ENCODE measurements around the gene GNG7.

- TF ChIP-seq MAX (IDR thresholded peaks at IDR 0.05; ENCODE audit: low read depth) = no peak
- TF ChIP-seq, protein P1, sequence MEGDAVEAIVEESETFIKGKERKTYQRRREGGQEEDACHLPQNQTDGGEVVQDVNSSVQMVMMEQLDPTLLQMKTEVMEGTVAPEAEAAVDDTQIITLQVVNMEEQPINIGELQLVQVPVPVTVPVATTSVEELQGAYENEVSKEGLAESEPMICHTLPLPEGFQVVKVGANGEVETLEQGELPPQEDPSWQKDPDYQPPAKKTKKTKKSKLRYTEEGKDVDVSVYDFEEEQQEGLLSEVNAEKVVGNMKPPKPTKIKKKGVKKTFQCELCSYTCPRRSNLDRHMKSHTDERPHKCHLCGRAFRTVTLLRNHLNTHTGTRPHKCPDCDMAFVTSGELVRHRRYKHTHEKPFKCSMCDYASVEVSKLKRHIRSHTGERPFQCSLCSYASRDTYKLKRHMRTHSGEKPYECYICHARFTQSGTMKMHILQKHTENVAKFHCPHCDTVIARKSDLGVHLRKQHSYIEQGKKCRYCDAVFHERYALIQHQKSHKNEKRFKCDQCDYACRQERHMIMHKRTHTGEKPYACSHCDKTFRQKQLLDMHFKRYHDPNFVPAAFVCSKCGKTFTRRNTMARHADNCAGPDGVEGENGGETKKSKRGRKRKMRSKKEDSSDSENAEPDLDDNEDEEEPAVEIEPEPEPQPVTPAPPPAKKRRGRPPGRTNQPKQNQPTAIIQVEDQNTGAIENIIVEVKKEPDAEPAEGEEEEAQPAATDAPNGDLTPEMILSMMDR (IDR thresholded peaks at IDR 0.05) = no peak
- no peak for TF ChIP-seq SMC3 (IDR thresholded peaks at IDR 0.05; ENCODE audit: low read depth, low read length)
- no peak for TF ChIP-seq TCF12 (IDR thresholded peaks at IDR 0.05)
- TF ChIP-seq USF1 (IDR thresholded peaks at IDR 0.05; ENCODE audit: borderline replicate concordance, low read depth) = no peak
- no peak for TF ChIP-seq TEAD4 (IDR thresholded peaks at IDR 0.05; ENCODE audit: borderline replicate concordance, insufficient read depth)
Observed at GRCh38 chr19:2715470-2716274, 13.2 kb upstream of the GNG7 start.
